Subcutaneous adipose tissue (tissue), 4 donors: Measurements from ENCODE around the gene DSCAML1. TPM values are rescaled to one million over a fixed set of nuclear protein-coding genes. Genes with fewer than 3 reads are reported as not detected.

Experiments used
- CTCF ChIP-seq: fragments of 450-650 bp; IDR thresholded peaks from one replicate; pipeline ENCODE4 v1.5.1; 2016; ENCODE audit warnings: low read depth, mild to moderate bottlenecking, control low read depth, antibody characterized with exemption, moderate library complexity
- total RNA-seq, 4 donors: library from RNA; depleted of rRNA; stranded (reverse); fragments of >200 nt; gene quantifications; one replicate each; pipeline ENCODE4 v1.1.0, GENCODE V29; 2016

Gene DSCAML1
- total RNA-seq, 4 donors from 2014 or later = 0.22 to 0.82 (median 0.75) TPM; not detected in 1

DNA sequence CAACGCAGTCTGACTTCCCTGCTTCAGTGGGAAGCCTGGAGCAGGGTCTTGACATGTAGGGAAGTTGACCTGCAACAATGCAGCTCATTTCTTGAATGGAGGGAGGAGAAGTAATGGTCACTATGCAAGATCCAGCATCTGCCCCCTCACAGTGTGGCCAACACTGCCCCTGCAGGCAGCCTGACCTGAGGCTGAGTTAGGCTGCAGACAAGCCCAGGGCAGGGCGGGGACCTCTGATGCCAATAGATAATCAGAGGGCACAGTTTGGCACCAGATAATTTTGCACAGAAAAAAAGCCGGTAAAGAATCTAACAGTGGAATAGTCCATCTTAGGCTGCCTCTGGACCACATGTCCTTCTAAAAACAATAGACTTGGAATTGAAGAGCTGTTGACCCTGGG is 182.3 kb downstream of the DSCAML1 start:
- TF ChIP-seq CTCF = no peak

GRCh38 chr11:117613521-117613920 is 183.5 kb downstream of the DSCAML1 start:
- no peak for TF ChIP-seq CTCF

- no peak for TF ChIP-seq CTCF
These were observed 184.8 kb downstream of the DSCAML1 start for GRCh38 chr11:117612177-117612576.

- no peak for TF ChIP-seq CTCF
These were observed 186.1 kb downstream of the DSCAML1 start for GRCh38 chr11:117610901-117611300.

DNA sequence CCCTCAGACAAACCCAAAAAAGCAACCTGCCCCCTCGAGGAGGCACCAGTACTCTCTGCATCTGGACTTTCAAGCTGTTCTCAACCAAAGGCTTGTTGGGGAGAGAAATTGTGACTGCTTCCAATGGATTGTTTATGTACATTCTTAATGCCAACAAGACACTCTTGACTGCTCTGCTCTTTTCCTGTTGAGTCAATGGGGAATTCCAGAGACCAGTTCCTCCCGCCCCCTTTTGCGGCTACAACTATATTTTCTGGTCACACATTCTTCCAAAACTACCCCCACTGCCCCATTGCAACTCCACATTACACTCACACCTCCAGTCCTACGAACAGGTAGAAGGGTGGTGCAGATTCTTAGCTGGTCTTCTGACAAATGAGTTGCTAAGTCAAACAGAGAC is 187.0 kb downstream of the DSCAML1 start:
- TF ChIP-seq CTCF = no peak

DNA sequence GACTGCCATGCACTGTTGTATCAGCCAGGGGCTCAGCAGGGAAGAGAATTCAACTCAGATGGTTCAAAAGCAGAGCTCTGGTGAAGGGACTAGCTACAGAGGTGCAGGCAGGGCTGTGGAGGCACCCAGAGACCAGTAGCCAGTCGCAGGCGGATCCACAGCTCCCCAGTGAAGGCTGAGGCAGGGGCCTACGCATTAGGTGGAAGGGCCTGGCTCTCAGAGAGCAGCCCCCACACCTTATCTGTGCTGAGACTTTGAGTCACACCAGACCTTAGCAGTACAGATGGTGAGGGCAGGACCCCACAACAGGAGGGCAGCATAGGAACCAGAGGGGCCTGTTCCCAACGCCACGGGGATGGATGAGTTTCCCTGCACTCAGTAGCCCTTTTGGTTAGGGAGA is 189.6 kb downstream of the DSCAML1 start:
- no peak for TF ChIP-seq CTCF

DNA sequence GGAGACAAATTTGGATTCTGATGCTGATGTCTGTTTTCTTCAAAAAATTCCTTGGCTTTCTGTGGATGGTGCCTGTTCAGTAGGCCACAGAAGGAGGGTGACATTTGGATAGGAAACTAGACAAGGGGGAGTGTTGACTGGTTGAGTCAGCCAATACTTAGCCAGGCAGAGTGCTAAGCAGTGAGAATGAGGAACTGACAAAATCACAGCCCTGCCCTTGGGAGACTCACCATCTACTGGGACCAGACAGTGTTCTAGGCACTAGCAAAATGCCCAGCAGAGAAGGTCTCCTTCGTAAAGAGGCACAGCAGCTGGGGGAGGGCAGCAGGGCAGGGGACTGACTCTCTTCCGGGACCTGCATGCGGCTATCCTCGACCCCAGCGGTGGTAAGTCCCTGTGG is 190.2 kb downstream of the DSCAML1 start:
- no peak for TF ChIP-seq CTCF
